GM12878 (cell line): ENCODE measurements around the gene PAX4. TPM values are rescaled to one million over a fixed set of nuclear protein-coding genes. Genes with fewer than 3 reads are reported as not detected.

Experiments used
- ATAC-seq: fragments of 200-7000 bp; cut with Tn5 transposase; 3 replicates; pipeline ENCODE4 v1.9.1; 2020; ENCODE audit warnings: mild to moderate bottlenecking, moderate library complexity
- BruUV-seq: library from RNA; stranded (reverse); fragments of 400-500 nt; replicated peaks from 2 replicates; lab custom pipeline; 2021; lab: Mats Ljungman, UMichigan
- CTCF ChIA-PET: fragments of 300-600 bp; sonication (Branson Sonifier 250); formaldehyde crosslinking; extraction: SDS; loops from one replicate; lab custom pipeline; 2021; ENCODE audit warnings: inconsistent platforms; lab: Yijun Ruan, JAX
- POLR2A ChIA-PET: fragments of 350-600 bp; formaldehyde crosslinking; extraction: SDS; loops from one replicate; lab custom pipeline; 2021; ENCODE audit warnings: inconsistent platforms; lab: Charles Lee
- RAD21 ChIA-PET: fragments of 300-600 bp; sonication (Branson Sonifier 250); formaldehyde crosslinking; loops from one replicate; lab custom pipeline; 2023; ENCODE audit warnings: antibody characterized with exemption; ENCODE audit not compliant: unreplicated experiment; lab: Charles Lee
- SMC1A ChIA-PET: fragments of 300-600 bp; sonication (Branson Sonifier 250); formaldehyde crosslinking; loops from one replicate; lab custom pipeline; 2023; ENCODE audit not compliant: unreplicated experiment, uncharacterized antibody; lab: Charles Lee
- DNase-seq: peaks from one replicate; pipeline ENCODE4 v3.0.0-alpha.2; 2011; ENCODE audit warnings: low read depth, low spot score
- FAIRE-seq: peaks from 3 replicates; lab custom pipeline; 2011; peaks lifted over from hg19 to GRCh38; lab: Jason Lieb, UNC
- H2AFZ ChIP-seq: 2 replicates; pipeline ENCODE4 v1.6.0; 2011; ENCODE audit warnings: low read depth, low read length, control low read depth; ENCODE audit not compliant: control insufficient read depth
- H3K27ac ChIP-seq: 2 replicates; pipeline ENCODE4 v1.5.1; 2011; ENCODE audit warnings: control low read depth; ENCODE audit not compliant: control insufficient read depth, insufficient read depth
- H3K27me3 ChIP-seq, 2 experiments: replicated peaks in 1 of 2; 2 replicates each; pipeline versions ENCODE4 v1.6.0 to v1.6.1; 2011; ENCODE audit warnings: low read length in 1 of 2; ENCODE audit not compliant: control insufficient read depth in 2 of 2, insufficient read depth in 2 of 2
- H3K36me3 ChIP-seq, 2 experiments: 2 replicates each; pipeline ENCODE4 v1.5.1; 2011; ENCODE audit warnings: low read length in 1 of 2; ENCODE audit not compliant: control insufficient read depth in 2 of 2, insufficient read depth in 2 of 2
- H3K4me1 ChIP-seq: 2 replicates; pipeline ENCODE4 v1.6.1; 2011; ENCODE audit warnings: mild to moderate bottlenecking, low read length, moderate library complexity, mixed read lengths; ENCODE audit not compliant: control insufficient read depth, insufficient read depth
- H3K4me2 ChIP-seq: 2 replicates; pipeline ENCODE4 v1.6.0; 2011; ENCODE audit warnings: control low read depth; ENCODE audit not compliant: control insufficient read depth, insufficient read depth
- H3K4me3 ChIP-seq: fragments of 200-600 bp; sonication (generic); 2 replicates; pipeline ENCODE4 v1.5.1; 2016
- H3K79me2 ChIP-seq: 2 replicates; pipeline ENCODE4 v1.6.0; 2011; ENCODE audit warnings: low read length; ENCODE audit not compliant: control insufficient read depth, insufficient read depth
- H3K9ac ChIP-seq: 2 replicates; pipeline ENCODE4 v1.8.0; 2011; ENCODE audit warnings: low read length, control low read depth, mixed read lengths; ENCODE audit not compliant: control insufficient read depth, insufficient read depth
- H3K9me3 ChIP-seq: replicated peaks from 3 replicates; pipeline ENCODE4 v1.5.1; 2011; ENCODE audit warnings: mild to moderate bottlenecking, low read length; ENCODE audit not compliant: control insufficient read depth, insufficient read depth
- H4K20me1 ChIP-seq: 2 replicates; pipeline ENCODE4 v1.6.0; 2011; ENCODE audit not compliant: control insufficient read depth, insufficient read depth
- CHD4 ChIP-seq: fragments of 200-600 bp; sonication (generic); IDR thresholded peaks from 2 replicates; pipeline ENCODE4 v1.6.1; 2016; ENCODE audit warnings: mild to moderate bottlenecking
- MEF2B ChIP-seq: fragments of 450-650 bp; IDR thresholded peaks from 2 replicates; pipeline ENCODE4 v1.6.1; 2018; ENCODE audit warnings: mild to moderate bottlenecking, moderate library complexity; ENCODE audit not compliant: partially characterized antibody, poor library complexity, severe bottlenecking
- NFXL1 ChIP-seq: fragments of 450-650 bp; IDR thresholded peaks from 2 replicates; pipeline ENCODE4 v1.6.1; 2017; ENCODE audit warnings: antibody characterized with exemption, mild to moderate bottlenecking, borderline replicate concordance
- PBX3 ChIP-seq: IDR thresholded peaks from 2 replicates; pipeline ENCODE4 v1.6.1; 2011; ENCODE audit warnings: mild to moderate bottlenecking, low read depth, low read length, moderate library complexity; ENCODE audit not compliant: insufficient replicate concordance
- POLR2AphosphoS2 ChIP-seq: IDR thresholded peaks from 2 replicates; pipeline ENCODE4 v1.6.1; 2011; ENCODE audit warnings: low read depth, mild to moderate bottlenecking, low read length, improper control_type of control experiment, moderate library complexity
- RB1 ChIP-seq: fragments of 450-650 bp; formaldehyde crosslinking; IDR thresholded peaks from 2 replicates; pipeline ENCODE4 v1.6.1; 2017; ENCODE audit warnings: mild to moderate bottlenecking, borderline replicate concordance
- SRF ChIP-seq, 2 experiments: IDR thresholded peaks; 2 replicates each; pipeline ENCODE4 v1.6.1; 2011; ENCODE audit warnings: low read depth in 2 of 2, low read length in 2 of 2, mild to moderate bottlenecking in 1 of 2, moderate library complexity in 1 of 2
- TCF12 ChIP-seq: IDR thresholded peaks from 2 replicates; pipeline ENCODE4 v1.6.1; 2011; ENCODE audit warnings: low read depth, mild to moderate bottlenecking, low read length
- TCF3 ChIP-seq: IDR thresholded peaks from 2 replicates; pipeline ENCODE4 v1.6.1; 2012; ENCODE audit warnings: low read depth, mild to moderate bottlenecking, low read length, borderline replicate concordance; ENCODE audit not compliant: insufficient read depth
- WRNIP1 ChIP-seq: IDR thresholded peaks from 2 replicates; pipeline ENCODE4 v1.6.1; 2011; ENCODE audit warnings: low read depth, low read length, improper control_type of control experiment, borderline replicate concordance
- ZBTB40 ChIP-seq: fragments of 450-650 bp; IDR thresholded peaks from 2 replicates; pipeline ENCODE4 v1.6.1; 2016; ENCODE audit warnings: mild to moderate bottlenecking, moderate library complexity, borderline replicate concordance
- ZNF217 ChIP-seq: fragments of 450-650 bp; IDR thresholded peaks from 2 replicates; pipeline ENCODE4 v1.6.1; 2017; ENCODE audit warnings: antibody characterized with exemption, mild to moderate bottlenecking
- ZNF384 ChIP-seq: IDR thresholded peaks from 2 replicates; pipeline ENCODE4 v1.6.1; 2012; ENCODE audit warnings: low read depth, mild to moderate bottlenecking, low read length, improper control_type of control experiment, borderline replicate concordance
- ZNF592 ChIP-seq: fragments of 450-650 bp; IDR thresholded peaks from 2 replicates; pipeline ENCODE4 v1.6.1; 2017; ENCODE audit warnings: mild to moderate bottlenecking, moderate library complexity
- ZSCAN29 ChIP-seq: fragments of 450-650 bp; IDR thresholded peaks from 2 replicates; pipeline ENCODE4 v1.6.1; 2017; ENCODE audit warnings: mild to moderate bottlenecking, moderate library complexity
- ZZZ3 ChIP-seq: IDR thresholded peaks from 2 replicates; pipeline ENCODE4 v1.6.1; 2011; ENCODE audit warnings: low read depth; ENCODE audit not compliant: control insufficient read depth, insufficient read length
- WGBS: methylation state at CpG from one replicate; pipeline ENCODE4 v1.1.6; 2016; ENCODE audit warnings: low lambda C conversion rate; ENCODE audit not compliant: insufficient replicate concordance, insufficient coverage; ENCODE audit errors: missing lambda C conversion rate; 5-methylcytosine and 5-hydroxymethylcytosine counted together
- in situ Hi-C: fragments of 300-500 bp; cut with MboI; formaldehyde crosslinking; loops from 9 replicates; pipeline ENCODE4 v1.14.3; 2018; ENCODE audit warnings: mixed read lengths
- intact Hi-C: fragments of 100-400 bp; cut with micrococcal nuclease; formaldehyde crosslinking; loops from one replicate; pipeline ENCODE4 v1.14.2; 2022; ENCODE audit not compliant: unreplicated experiment
- polyA plus RNA-seq, 11 experiments: library from polyadenylated mRNA; depleted of rRNA in 4 of 11; unstranded in 6 of 11; stranded (reverse) in 5 of 11; fragments of >200 nt; fragmentation: Nextera tagmentation in 4 of 11; fragmentation: Illumina TruSeq in 1 of 11; extraction: Ambion mirVana in 4 of 11; extraction: Trizol in 1 of 11; gene quantifications; 1 replicate in 1 of 11; 2 replicates in 10 of 11; pipeline versions ENCODE4 v1.2.1 to v1.2.3, GENCODE V29; 2011 to 2016; ENCODE audit warnings: inconsistent platforms in 2 of 11, missing spikeins in 2 of 11, low read depth in 1 of 11
- total RNA-seq, 4 experiments: library from RNA; depleted of rRNA in 3 of 4; stranded (reverse); fragments of >200 nt in 3 of 4; fragmentation: Illumina TruSeq in 1 of 4; extraction: Trizol in 1 of 4; gene quantifications; 2 replicates each; pipeline versions ENCODE4 v1.2.1 to v1.2.3, GENCODE V29; 2013 to 2021

Gene PAX4
- total and polyA plus RNA-seq, 10 of the 15 experiments (the other 5 are each of a cell fraction or from before 2014, with no cell fraction given): 0.27 TPM; not detected in 9

GRCh38 chr7:127647636-127648035 is 29.7 kb upstream of the PAX4 start:
- BruUV-seq: no TSS peak
- Histone ChIP-seq H4K20me1 (no peaks in the 10 kb centered on the region), H3K27me3 (no peaks in the 10 kb centered on the region), H3K4me1 (peaks cover 6% of the 10 kb centered on the region), H3K9me3 (no peaks in the 10 kb centered on the region), H3K4me2 (no peak overlapping the region), H3K9ac (no peak overlapping the region), H3K79me2 (peaks cover 13% of the 10 kb centered on the region), H2AFZ (no peak overlapping the region), H3K4me3 (no peak overlapping the region), H3K36me3 (no peaks in the 10 kb centered on the region), H3K27ac (no peak overlapping the region)
- RAD21 ChIA-PET: interaction anchor here (0.6 kb wide), 1 partner anchor 132 kb away, joined by 3 read pairs; no protein-coding TSS in a partner anchor
- DNase-seq (no peak), FAIRE-seq (no peak), ATAC-seq (no peak)
- in situ Hi-C loops (no loop called here), intact Hi-C loops (no loop called here)
- SMC1A ChIA-PET: no interaction called here
- WGBS: 93% methylated on average over 8 of the region's 8 CpGs
- CTCF ChIA-PET: no interaction called here
- TF ChIP-seq TCF3 (no peak), ZZZ3 (no peak), RB1 (no peak), PBX3 (no peak), MEF2B (no peak), ZNF592 (no peak), ZSCAN29 (no peak), CHD4 (no peak), POLR2AphosphoS2 (no peak), ZNF384 (no peak), SRF (IDR thresholded peaks at IDR 0.05; ENCODE audit: low read depth in 2 of 2, low read length in 2 of 2) (no peak), TCF12 (no peak), WRNIP1 (no peak), ZNF217 (no peak), ZBTB40 (no peak), NFXL1 (no peak)
- POLR2A ChIA-PET: no interaction called here
